ENCODE data around the gene PAX9.

- TF ChIP-seq POLR2A (IDR thresholded peaks at IDR 0.05) (no peak), CTCF (IDR thresholded peaks at IDR 0.05) (no peak), EP300 (IDR thresholded peaks at IDR 0.05) (no peak)
Observed at GRCh38 chr14:36707570-36707969, 45.9 kb downstream of the PAX9 start.

Data from tibial nerve (tissue), 4 donors.